ENCODE data around the gene VGF.

Gene VGF

GRCh38 chr7:101165075-101165957 lies at the start of gene VGF (continued):
- TF ChIP-seq ZBTB17 (tag by site-specific recombination; IDR thresholded peaks at IDR 0.05) (no peak), ZNF623 (tag by site-specific recombination; IDR thresholded peaks at IDR 0.05) (no peak), ZEB2 (tag by site-specific recombination; IDR thresholded peaks at IDR 0.05) (peak; percentile 52; the same call in 1 of the 2 replicates), ZNF692 (tag by site-specific recombination; IDR thresholded peaks at IDR 0.05) (peak; percentile 57), ZNF10 (tag by site-specific recombination; IDR thresholded peaks at IDR 0.05) (no peak), ZNF514 (tag by site-specific recombination; IDR thresholded peaks at IDR 0.05) (no peak), HOXC10 (CRISPR knock-in tag; IDR thresholded peaks at IDR 0.05) (no peak), ZNF560 (tag by site-specific recombination; IDR thresholded peaks at IDR 0.05; ENCODE audit: borderline replicate concordance) (no peak), ZNF114 (tag by site-specific recombination; IDR thresholded peaks at IDR 0.05) (no peak), FEZF1 (tag by site-specific recombination; IDR thresholded peaks at IDR 0.05) (no peak), ZBTB6 (tag by site-specific recombination; IDR thresholded peaks at IDR 0.05) (peak; percentile 63; the same call in 1 of the 2 replicates), KLF1 (tag by site-specific recombination; IDR thresholded peaks at IDR 0.05) (peak; percentile 93), ZBTB20 (tag by site-specific recombination; IDR thresholded peaks at IDR 0.05) (no peak), SP3 (tag by site-specific recombination; IDR thresholded peaks at IDR 0.05) (peak; percentile 91), ZNF121 (tag by site-specific recombination; IDR thresholded peaks at IDR 0.05) (no peak), PRDM1 (tag by site-specific recombination; IDR thresholded peaks at IDR 0.05) (no peak), OSR2 (tag by site-specific recombination; IDR thresholded peaks at IDR 0.05) (no peak), ZNF830 (tag by site-specific recombination; IDR thresholded peaks at IDR 0.05; ENCODE audit: low read depth) (no peak), KLF16 (tag by site-specific recombination; IDR thresholded peaks at IDR 0.05) (peak; percentile 92), ZNF155 (tag by site-specific recombination; IDR thresholded peaks at IDR 0.05) (no peak), ZFP37 (tag by site-specific recombination; IDR thresholded peaks at IDR 0.05) (no peak; the same call in 1 of the 2 replicates), ZNF148 (tag by site-specific recombination; IDR thresholded peaks at IDR 0.05; ENCODE audit: borderline replicate concordance) (no peak), SP7 (tag by site-specific recombination; IDR thresholded peaks at IDR 0.05) (peak; percentile 75), PBX3 (CRISPR knock-in tag; IDR thresholded peaks at IDR 0.05) (peak; percentile 91; the same call in 1 of the 2 replicates), ZNF266 (tag by site-specific recombination; IDR thresholded peaks at IDR 0.05; ENCODE audit: low read depth) (no peak), ZNF645 (tag by site-specific recombination; IDR thresholded peaks at IDR 0.05) (no peak), ZNF518A (tag by site-specific recombination; conservative IDR thresholded peaks at IDR 0.05; ENCODE audit: low read depth) (no peak)

Measured in HEK293 (cell line).